SHP77 treated with DMSO at 0.1 percent for 48 hours (cell line): ENCODE data around the gene CCDC187.

ENCODE experiments used
- DNase-seq: peaks from one replicate; lab custom pipeline; 2025; lab: John Stamatoyannopoulos, UW

CCDC187 gene

GRCh38 chr9:136283291-136284235, 20.3 kb downstream of the CCDC187 start:
- peak; percentile 44 for DNase-seq

- DNase-seq = no peak
Observed at GRCh38 chr9:136282272-136282861, 21.5 kb downstream of the CCDC187 start.

DNA sequence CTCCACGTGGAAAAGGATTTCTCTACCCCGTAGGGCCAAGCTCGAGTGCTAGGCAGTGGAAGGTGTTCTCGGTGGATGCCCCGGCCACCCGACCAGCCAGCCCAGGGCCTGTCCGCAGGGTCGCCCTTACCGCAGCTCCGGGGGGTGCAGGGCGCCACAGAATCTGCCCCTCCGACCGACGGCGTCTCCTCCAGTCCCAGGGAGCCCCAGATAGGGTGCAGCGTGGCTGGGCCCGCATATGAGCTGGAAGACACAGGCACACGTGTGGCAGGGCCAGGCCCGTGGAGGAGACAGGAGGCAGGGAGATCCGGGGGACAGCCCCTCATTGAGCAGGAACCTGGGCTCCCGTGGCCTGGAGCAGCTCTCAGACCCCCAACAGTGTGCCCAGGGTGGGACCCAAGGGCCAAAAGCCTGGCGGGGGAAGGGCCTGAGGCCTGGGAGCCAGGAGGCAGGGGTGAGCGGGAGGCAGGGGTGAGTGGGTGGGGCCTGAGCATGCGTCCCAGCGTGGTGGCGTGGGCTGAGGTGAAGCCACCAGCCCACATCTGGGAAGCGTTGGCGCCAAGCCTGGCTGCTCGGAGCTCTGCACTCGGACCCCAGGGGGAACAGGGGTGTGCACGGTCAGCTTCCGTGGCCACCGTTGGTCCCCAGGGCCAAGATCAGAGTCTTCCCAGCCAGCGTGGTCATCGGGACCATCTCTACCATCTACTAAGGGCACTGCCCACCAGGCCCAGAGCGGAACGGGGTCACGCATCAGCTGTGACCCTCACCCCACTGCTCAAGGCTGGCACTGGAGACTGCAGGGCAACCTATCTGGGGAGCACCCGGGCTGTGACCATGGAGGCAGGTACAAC, 22.2 kb downstream of the CCDC187 start:
- no peak for DNase-seq

- DNase-seq = no peak
Observed at GRCh38 chr9:136280535-136281315, 23.2 kb downstream of the CCDC187 start.

GRCh38 chr9:136279471-136279870, 24.4 kb downstream of the CCDC187 start:
- DNase-seq = no peak

DNA sequence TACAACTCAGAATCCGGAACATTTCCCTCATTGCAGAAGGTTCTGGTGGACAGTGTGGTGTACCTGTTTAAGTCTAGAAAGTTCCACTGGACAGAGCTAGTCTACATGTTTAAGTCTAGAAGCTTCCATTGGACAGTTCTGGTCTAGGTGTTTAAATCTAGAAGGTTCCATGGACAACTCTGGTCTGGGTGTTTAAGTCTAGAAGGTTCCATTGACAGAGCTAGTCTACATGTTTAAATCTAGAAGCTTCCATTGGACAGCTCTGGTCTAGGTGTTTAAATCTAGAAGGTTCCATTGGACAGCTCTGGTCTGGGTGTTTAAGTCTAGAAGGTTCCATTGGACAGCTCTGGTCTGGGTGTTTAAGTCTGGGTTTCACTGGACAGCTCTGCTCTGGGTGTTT, 25.0 kb downstream of the CCDC187 start:
- no peak for DNase-seq

GRCh38 chr9:136278221-136278620, 25.7 kb downstream of the CCDC187 start:
- DNase-seq = no peak

GRCh38 chr9:136277746-136278145, 26.1 kb downstream of the CCDC187 start:
- no peak for DNase-seq

DNA sequence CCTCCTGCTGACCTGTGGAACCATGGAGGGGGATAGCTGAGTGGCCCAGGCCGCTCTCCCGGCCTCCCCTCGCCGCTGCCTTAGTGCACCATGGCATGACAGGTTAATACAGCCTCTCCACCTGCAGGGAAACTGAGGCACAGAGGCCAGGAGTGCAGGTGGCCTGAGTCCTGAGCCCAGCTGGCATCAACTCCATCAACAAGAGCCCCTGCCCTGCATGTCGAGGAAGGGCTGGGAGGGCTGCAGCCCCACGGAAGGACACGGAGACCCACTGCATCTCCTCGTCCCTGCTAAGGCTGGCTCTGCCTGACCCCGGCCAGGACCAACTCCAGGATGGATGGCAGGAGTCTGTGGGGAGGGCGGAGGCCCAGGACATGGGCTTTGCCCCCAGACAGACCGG, 27.2 kb downstream of the CCDC187 start:
- DNase-seq = no peak

- no peak for DNase-seq
Observed at GRCh38 chr9:136275655-136276429, 28.1 kb downstream of the CCDC187 start.

GRCh38 chr9:136274786-136275654, 28.9 kb downstream of the CCDC187 start:
- no peak for DNase-seq

DNA sequence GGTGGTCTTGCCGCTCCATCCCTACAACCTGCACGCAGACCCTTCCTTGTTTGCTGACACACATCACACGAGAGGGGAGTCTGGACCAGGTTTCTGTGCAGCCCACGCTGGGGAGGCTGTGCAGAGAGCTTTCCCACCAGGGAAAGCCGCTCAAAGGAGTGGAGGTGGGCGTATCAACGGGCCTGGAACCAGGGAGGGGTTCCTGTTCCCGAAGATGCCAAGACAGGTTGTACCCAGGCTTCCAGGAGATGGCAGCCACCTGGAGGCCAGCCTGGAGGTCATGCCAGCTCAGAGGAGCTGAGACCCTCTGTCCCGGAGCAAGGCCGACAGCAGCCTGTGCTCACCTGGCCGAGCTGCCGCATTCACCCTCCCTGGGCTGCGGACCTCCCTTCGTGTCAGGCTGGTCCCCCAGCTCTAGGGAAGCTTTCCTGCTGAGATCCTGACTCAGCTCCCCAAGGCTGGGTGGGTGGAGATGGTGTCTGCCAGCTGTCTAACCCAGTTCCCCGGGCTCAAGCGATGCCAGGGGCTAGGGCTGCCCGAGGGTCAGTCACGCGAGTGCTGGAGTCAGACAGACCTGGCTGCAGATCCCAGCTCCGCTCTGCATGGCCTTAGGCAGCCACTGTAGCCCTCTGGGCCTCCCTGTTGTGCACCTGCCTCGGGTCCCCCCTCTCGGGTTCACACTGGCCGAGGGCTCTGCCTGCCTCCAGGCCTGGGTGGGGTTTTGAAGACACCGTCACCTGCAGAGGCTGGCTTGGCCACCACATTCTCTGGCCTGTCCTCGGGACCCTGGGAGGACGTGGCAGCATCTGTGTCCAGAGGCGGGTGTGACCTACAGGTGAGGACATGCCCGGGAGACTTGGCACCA, 29.7 kb downstream of the CCDC187 start:
- DNase-seq = no peak

GRCh38 chr9:136273244-136273865, 30.5 kb downstream of the CCDC187 start:
- DNase-seq = no peak

DNA sequence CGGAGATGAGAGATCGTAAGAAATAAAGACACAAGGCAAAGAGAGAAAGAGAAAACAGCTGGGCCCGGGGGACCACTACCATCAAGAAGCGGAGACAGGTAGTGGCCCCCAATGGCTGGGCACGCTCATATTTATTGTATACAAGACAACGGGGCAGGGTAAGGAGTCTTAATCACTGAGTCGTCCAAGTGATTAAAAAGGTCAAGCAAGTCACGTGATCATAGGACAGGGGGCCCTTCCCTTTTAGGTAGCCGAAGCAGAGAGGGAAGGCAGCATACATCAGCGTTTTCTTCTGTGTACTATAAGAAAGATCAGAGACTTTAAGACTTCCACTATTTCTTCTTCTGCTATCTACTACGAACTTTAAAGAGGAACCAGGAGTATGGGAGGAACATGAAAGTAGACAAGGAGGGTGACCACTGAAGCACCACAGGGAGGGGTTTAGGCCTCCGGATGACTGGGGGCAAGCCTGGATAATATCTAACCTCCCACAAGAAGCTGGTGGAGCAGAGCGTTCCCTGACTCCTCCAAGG, 33.7 kb downstream of the CCDC187 start:
- no peak for DNase-seq

DNA sequence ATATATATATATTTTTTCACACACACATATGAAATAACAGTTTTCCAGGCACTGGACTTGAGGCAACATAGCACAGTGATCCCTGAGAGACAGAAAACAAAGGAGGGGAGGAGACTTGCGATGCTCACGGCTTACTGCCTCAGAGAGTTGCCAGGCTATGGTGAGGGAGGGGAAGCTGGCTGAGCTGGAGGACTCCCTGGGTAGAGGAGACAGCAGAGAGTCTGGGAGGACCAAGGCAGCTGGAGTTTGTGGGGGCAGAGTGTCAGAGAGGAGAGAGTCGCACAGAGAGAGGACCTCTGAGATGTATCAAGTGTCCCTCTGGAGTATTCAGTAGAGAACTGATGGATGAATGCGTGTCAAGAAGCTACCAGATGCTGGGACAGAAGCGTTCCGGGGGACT, 35.2 kb downstream of the CCDC187 start:
- no peak for DNase-seq

GRCh38 chr9:136268318-136268717, 35.6 kb downstream of the CCDC187 start:
- DNase-seq = no peak

GRCh38 chr9:136267261-136268111, 36.4 kb downstream of the CCDC187 start:
- peak; percentile 9 for DNase-seq
